Measurements from ENCODE around the gene FAM47E. TPM values are rescaled to one million over a fixed set of nuclear protein-coding genes. Genes with fewer than 3 reads are reported as not detected.

FAM47E gene
- total and polyA plus RNA-seq, 2 experiments from 2014 or later: 9.3 to 11.1 TPM

GRCh38 chr4:76226418-76226817, 25.1 kb upstream of the FAM47E start:
- 0% methylated on average over 1 of the region's 1 CpG for WGBS (ENCODE audit: low lambda C conversion rate, missing lambda C conversion rate)
- no peak overlapping the region for H3K4me2 ChIP-seq
- H3K36me3 ChIP-seq (replicated peaks; ENCODE audit: insufficient read depth, low read depth): no peaks in the 10 kb centered on the region
- no peaks in the 10 kb centered on the region for H3K4me1 ChIP-seq (ENCODE audit: insufficient read depth)
- H3K27ac ChIP-seq: no peak overlapping the region
- H2AFZ ChIP-seq: no peak overlapping the region
- H3K9me3 ChIP-seq (ENCODE audit: low read depth): no peaks in the 10 kb centered on the region
- no peaks in the 10 kb centered on the region for H3K79me2 ChIP-seq
- TF ChIP-seq EZH2 (IDR thresholded peaks at IDR 0.05; ENCODE audit: borderline replicate concordance) (no peak), CTCF (IDR thresholded peaks at IDR 0.05; ENCODE audit: poor library complexity) (no peak), EZH2phosphoT487 (IDR thresholded peaks at IDR 0.05; ENCODE audit: low read depth, severe bottlenecking, unreplicated experiment) (no peak)
- H4K20me1 ChIP-seq (ENCODE audit: insufficient read depth, poor library complexity, severe bottlenecking): no peaks in the 10 kb centered on the region
- no peak for DNase-seq (ENCODE audit: low spot score)
- no peaks in the 10 kb centered on the region for H3K9me2 ChIP-seq (replicated peaks; ENCODE audit: insufficient read depth)
- no peak overlapping the region for H3K4me3 ChIP-seq
- H3K27me3 ChIP-seq: no peaks in the 10 kb centered on the region

GRCh38 chr4:76232681-76233080, 18.8 kb upstream of the FAM47E start:
- Histone ChIP-seq H3K9me3 (ENCODE audit: low read depth) (no peaks in the 10 kb centered on the region), H3K27ac (no peak overlapping the region), H3K79me2 (no peaks in the 10 kb centered on the region), H3K27me3 (no peaks in the 10 kb centered on the region), H3K4me1 (ENCODE audit: insufficient read depth) (peaks cover 31% of the 10 kb centered on the region), H3K4me2 (no peak overlapping the region), H3K36me3 (replicated peaks; ENCODE audit: insufficient read depth, low read depth) (no peaks in the 10 kb centered on the region), H2AFZ (no peak overlapping the region), H3K9me2 (replicated peaks; ENCODE audit: insufficient read depth) (no peaks in the 10 kb centered on the region), H4K20me1 (ENCODE audit: insufficient read depth, poor library complexity, severe bottlenecking) (no peaks in the 10 kb centered on the region), H3K4me3 (no peak overlapping the region)
- WGBS (ENCODE audit: low lambda C conversion rate, missing lambda C conversion rate): 90% methylated on average over 1 of the region's 1 CpG
- TF ChIP-seq CTCF (IDR thresholded peaks at IDR 0.05; ENCODE audit: poor library complexity) (no peak), EZH2phosphoT487 (IDR thresholded peaks at IDR 0.05; ENCODE audit: low read depth, severe bottlenecking, unreplicated experiment) (no peak), EZH2 (IDR thresholded peaks at IDR 0.05; ENCODE audit: borderline replicate concordance) (no peak)
- no peak for DNase-seq (ENCODE audit: low spot score)

GRCh38 chr4:76233083-76233482, 18.4 kb upstream of the FAM47E start:
- Histone ChIP-seq H3K27me3 (no peaks in the 10 kb centered on the region), H3K4me2 (no peak overlapping the region), H2AFZ (peak overlapping the region; percentile 27), H3K36me3 (replicated peaks; ENCODE audit: insufficient read depth, low read depth) (no peaks in the 10 kb centered on the region), H3K4me1 (ENCODE audit: insufficient read depth) (peaks cover 31% of the 10 kb centered on the region), H3K79me2 (no peaks in the 10 kb centered on the region), H3K9me3 (ENCODE audit: low read depth) (no peaks in the 10 kb centered on the region), H4K20me1 (ENCODE audit: insufficient read depth, poor library complexity, severe bottlenecking) (no peaks in the 10 kb centered on the region), H3K27ac (no peak overlapping the region), H3K4me3 (no peak overlapping the region), H3K9me2 (replicated peaks; ENCODE audit: insufficient read depth) (no peaks in the 10 kb centered on the region)
- WGBS (ENCODE audit: low lambda C conversion rate, missing lambda C conversion rate): 76% methylated on average over 4 of the region's 4 CpGs
- no peak for DNase-seq (ENCODE audit: low spot score)
- TF ChIP-seq EZH2 (IDR thresholded peaks at IDR 0.05; ENCODE audit: borderline replicate concordance) (no peak), CTCF (IDR thresholded peaks at IDR 0.05; ENCODE audit: poor library complexity) (no peak), EZH2phosphoT487 (IDR thresholded peaks at IDR 0.05; ENCODE audit: low read depth, severe bottlenecking, unreplicated experiment) (no peak)

- H3K4me3 ChIP-seq: no peak overlapping the region
- H3K4me1 ChIP-seq (ENCODE audit: insufficient read depth): peaks cover 31% of the 10 kb centered on the region
- H3K27me3 ChIP-seq: no peaks in the 10 kb centered on the region
- no peak for TF ChIP-seq CTCF (IDR thresholded peaks at IDR 0.05; ENCODE audit: poor library complexity)
- TF ChIP-seq EZH2phosphoT487 (IDR thresholded peaks at IDR 0.05; ENCODE audit: low read depth, severe bottlenecking, unreplicated experiment): no peak
- TF ChIP-seq EZH2 (IDR thresholded peaks at IDR 0.05; ENCODE audit: borderline replicate concordance): no peak
- no peaks in the 10 kb centered on the region for H3K9me2 ChIP-seq (replicated peaks; ENCODE audit: insufficient read depth)
- no peak for DNase-seq (ENCODE audit: low spot score)
- H3K27ac ChIP-seq: peak overlapping the region; percentile 90
- peak overlapping the region; percentile 27 for H2AFZ ChIP-seq
- H3K9me3 ChIP-seq (ENCODE audit: low read depth): no peaks in the 10 kb centered on the region
- no peaks in the 10 kb centered on the region for H3K36me3 ChIP-seq (replicated peaks; ENCODE audit: insufficient read depth, low read depth)
- 25% methylated on average over 2 of the region's 2 CpGs for WGBS (ENCODE audit: low lambda C conversion rate, missing lambda C conversion rate)
- no peaks in the 10 kb centered on the region for H4K20me1 ChIP-seq (ENCODE audit: insufficient read depth, poor library complexity, severe bottlenecking)
- H3K79me2 ChIP-seq: no peaks in the 10 kb centered on the region
- peak overlapping the region; percentile 16 for H3K4me2 ChIP-seq
These were observed 18.0 kb upstream of the FAM47E start for GRCh38 chr4:76233529-76233928.

Measured in hepatocyte (in vitro differentiated cells).